ENCODE measurements around the gene UBL7. TPM values are rescaled to one million over a fixed set of nuclear protein-coding genes. Genes with fewer than 3 reads are reported as not detected.
"Not testable (repeated sequence)": the region's sequence is repeated elsewhere in the genome, so short reads cannot be mapped to it uniquely, and the experiment has no call there.

The UBL7 gene
- total and polyA plus RNA-seq, 2 of the 8 experiments (the other 6 are each of a cell fraction or from before 2014, with no cell fraction given), result 71.5 to 183 TPM

DNA sequence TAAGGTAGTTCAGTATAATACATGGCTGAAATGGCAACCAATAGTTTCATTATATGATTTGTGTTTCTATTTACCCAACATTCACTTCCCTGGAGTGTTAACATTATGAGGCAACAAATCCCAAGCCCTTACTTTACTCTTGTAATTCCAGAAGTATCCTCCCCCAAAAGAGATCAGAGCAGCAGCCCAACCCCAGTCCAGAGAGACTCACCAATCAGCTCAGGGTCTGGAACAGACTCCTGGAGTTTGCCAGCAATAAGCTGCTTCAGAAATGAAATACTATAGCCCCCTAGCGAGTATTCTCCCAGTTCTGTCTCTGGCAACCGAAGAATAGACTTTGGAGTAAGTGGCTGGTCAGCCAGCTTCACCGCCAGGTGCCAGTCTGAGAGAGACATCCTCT is 2.5 kb downstream of the UBL7 start (continued):
- TF ChIP-seq CHD2 (IDR thresholded peaks at IDR 0.05; ENCODE audit: low read length) (no peak), PHF8 (conservative IDR thresholded peaks at IDR 0.05; ENCODE audit: low read depth, low read length) (no peak), SIX5 (IDR thresholded peaks at IDR 0.05; ENCODE audit: low read depth, low read length) (no peak), HDAC6 (IDR thresholded peaks at IDR 0.05; ENCODE audit: low read depth, low read length) (no peak), ASH2L (IDR thresholded peaks at IDR 0.05; ENCODE audit: low read length) (no peak), NANOG (IDR thresholded peaks at IDR 0.05; ENCODE audit: insufficient read depth, low read depth, low read length, poor library complexity, severe bottlenecking) (no peak)

DNA sequence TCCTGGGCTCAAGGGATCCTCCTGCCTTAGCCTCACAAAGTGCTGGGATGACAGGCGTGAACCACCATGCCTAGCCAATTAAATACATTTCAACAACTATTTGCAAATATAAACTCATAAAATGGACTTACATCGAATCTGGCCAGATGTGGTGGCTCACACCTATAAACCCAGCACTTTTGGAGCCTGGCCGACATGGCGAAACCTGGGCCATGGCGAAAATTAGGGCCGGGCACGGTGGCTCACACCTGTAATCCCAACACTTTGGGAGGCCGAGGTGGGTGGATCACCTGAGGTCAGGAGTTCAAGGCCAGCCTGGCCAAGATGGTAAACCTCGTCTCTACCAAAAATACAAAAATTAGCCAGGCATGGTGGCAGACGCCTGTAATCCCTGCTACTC is 3.9 kb downstream of the UBL7 start:
- H2BK120ac ChIP-seq (replicated peaks; ENCODE audit: low read depth, low read length); FAIRE-seq; H3K27ac ChIP-seq (ENCODE audit: low read depth, low read length); H2BK5ac ChIP-seq (ENCODE audit: low read depth, low read length); H3K4me1 ChIP-seq (replicated peaks in 1 of 4; ENCODE audit: control insufficient read depth in 3 of 4, insufficient read depth in 4 of 4, low read length in 3 of 4); H2AFZ ChIP-seq (ENCODE audit: low read length); POLR2A ChIA-PET (ENCODE audit: partially characterized antibody); H2BK12ac ChIP-seq (ENCODE audit: low read depth, low read length); H4K20me1 ChIP-seq (replicated peaks in 1 of 2; ENCODE audit: control insufficient read depth in 1 of 2, insufficient read depth in 2 of 2, low read length in 2 of 2); H2BK20ac ChIP-seq (ENCODE audit: low read length); H3K56ac ChIP-seq (replicated peaks; ENCODE audit: insufficient read length, low read depth, low read length); H4K8ac ChIP-seq (ENCODE audit: extremely low read depth, insufficient read depth, low read length); H4K5ac ChIP-seq (ENCODE audit: insufficient read length, low read depth, low read length); H2AK5ac ChIP-seq (ENCODE audit: low read depth, low read length); DNase-seq (ENCODE audit: low read depth in 1 of 2, low spot score in 2 of 2); H3K18ac ChIP-seq (ENCODE audit: extremely low read depth, low read length); H3K79me1 ChIP-seq (ENCODE audit: low read depth, low read length); H3K4ac ChIP-seq (replicated peaks; ENCODE audit: insufficient read length, low read depth, low read length); H3K4me2 ChIP-seq (ENCODE audit: insufficient read depth in 1 of 2, low read depth in 2 of 2, low read length in 2 of 2); H3K14ac ChIP-seq (ENCODE audit: insufficient read length); H3K9me3 ChIP-seq (ENCODE audit: insufficient read depth in 2 of 2, low read depth in 1 of 2, low read length in 1 of 2); H4K91ac ChIP-seq (replicated peaks; ENCODE audit: insufficient read length, low read length); H3K4me3 ChIP-seq (ENCODE audit: extremely low read depth in 1 of 4, insufficient read depth in 2 of 4, low read depth in 3 of 4, low read length in 4 of 4); H3K23ac ChIP-seq (ENCODE audit: insufficient read length); H3K79me2 ChIP-seq (ENCODE audit: control insufficient read depth in 1 of 2, insufficient read depth in 2 of 2, low read length in 2 of 2); H3K9ac ChIP-seq (replicated peaks in 1 of 4; ENCODE audit: extremely low read depth in 1 of 4, low read depth in 3 of 4, low read length in 3 of 4); H2BK15ac ChIP-seq (ENCODE audit: low read length); H3K27me3 ChIP-seq (replicated peaks in 1 of 4; ENCODE audit: control insufficient read depth in 3 of 4, extremely low read depth in 1 of 4, insufficient read depth in 3 of 4, low read length in 3 of 4): not testable (repeated sequence)
- WGBS, 2 experiments (ENCODE audit: extremely low coverage in 1 of 2, insufficient coverage in 1 of 2, insufficient read length in 1 of 2, insufficient replicate concordance in 2 of 2, low coverage in 1 of 2, low lambda C conversion rate in 2 of 2, missing lambda C conversion rate in 1 of 2), result 88% methylated on average over 10 of the region's 10 CpGs; no CpG with 5 or more reads in 1 of the 2 experiments
- H3K23me2 ChIP-seq (ENCODE audit: low read depth, low read length), result peaks cover 14% of the 10 kb centered on the region
- H3K36me3 ChIP-seq (ENCODE audit: control insufficient read depth in 2 of 4, insufficient read depth in 4 of 4, low read length in 3 of 4), result peaks cover 5 to 11% (median 6%) of the 10 kb centered on the region in 4 experiments; a peak in 7 of 8 replicates
- CTCF ChIA-PET (ENCODE audit: partially characterized antibody), result interaction anchor here (0.6 to 41.3 kb wide), 6 partner anchors 17 to 81 kb away, joined by 3 to 1311 read pairs (median 5); partner anchors contain the start of gene CYP11A1

Measured in H1 (cell line).